HepG2 (cell line): ENCODE results near the gene PRR15L. TPM values are rescaled to one million over a fixed set of nuclear protein-coding genes. Genes with fewer than 3 reads are reported as not detected.

ENCODE experiments used
- AFF4 ChIP-seq: sonication (generic); formaldehyde crosslinking; IDR thresholded peaks from 2 replicates; pipeline ENCODE4 v1.4.0; 2020; ENCODE audit warnings: missing genetic modification reagents
- ARID3A ChIP-seq: IDR thresholded peaks from 2 replicates; pipeline ENCODE4 v1.6.1; 2012; ENCODE audit warnings: low read depth, low read length, improper control_type of control experiment
- HOMEZ ChIP-seq: IDR thresholded peaks from 2 replicates; pipeline ENCODE4 v1.6.1; 2016; ENCODE audit warnings: low read depth
- MLLT10 ChIP-seq: sonication (generic); formaldehyde crosslinking; IDR thresholded peaks from 2 replicates; pipeline ENCODE4 v1.4.0; 2020; ENCODE audit warnings: missing genetic modification reagents
- TFAP4 ChIP-seq: sonication (generic); IDR thresholded peaks from 2 replicates; pipeline ENCODE4 v1.6.1; 2016; ENCODE audit warnings: low read depth, borderline replicate concordance
- THAP11 ChIP-seq: IDR thresholded peaks from 2 replicates; pipeline ENCODE4 v1.6.1; 2016; ENCODE audit warnings: missing biosample characterization, missing genetic modification reagents
- ZMYM2 ChIP-seq: sonication (generic); formaldehyde crosslinking; IDR thresholded peaks from 2 replicates; pipeline ENCODE4 v1.8.0; 2022; ENCODE audit warnings: mild to moderate bottlenecking, missing genetic modification reagents
- ZNF709 ChIP-seq: sonication (generic); formaldehyde crosslinking; IDR thresholded peaks from 2 replicates; pipeline ENCODE4 v1.5.0; 2020; ENCODE audit warnings: mild to moderate bottlenecking, missing genetic modification reagents
- ZNF720 ChIP-seq: sonication (generic); formaldehyde crosslinking; IDR thresholded peaks from 2 replicates; pipeline ENCODE4 v1.4.0; 2020; ENCODE audit warnings: missing genetic modification reagents
- polyA plus RNA-seq, 8 experiments: library from polyadenylated mRNA; depleted of rRNA in 3 of 8; stranded (reverse) in 7 of 8; unstranded in 1 of 8; fragments of >200 nt; fragmentation: Illumina TruSeq in 4 of 8; extraction: Trizol in 4 of 8; gene quantifications; 2 replicates each; pipeline versions ENCODE4 v1.2.1 to v1.2.3, GENCODE V29; 2011 to 2016; ENCODE audit warnings: low read depth in 4 of 8, missing spikeins in 1 of 8, mixed read lengths in 1 of 8; ENCODE audit not compliant: insufficient read depth in 1 of 8
- total RNA-seq, 5 experiments: library from RNA; depleted of rRNA; stranded (reverse); fragments of >200 nt; fragmentation: Illumina TruSeq; extraction: Trizol; gene quantifications; 2 replicates each; pipeline ENCODE4 v1.2.3, GENCODE V29; 2016; ENCODE audit warnings: low read depth in 1 of 5

PRR15L gene
- total and polyA plus RNA-seq, 2 of the 13 experiments (the other 11 are each of a cell fraction or from before 2014, with no cell fraction given): 0.44 to 2.0 TPM

GRCh38 chr17:47946929-47947397, 10.7 kb downstream of the PRR15L start (continued):
- TF ChIP-seq ARID3A: peak; percentile 98
- peak; percentile 53; the same call in 1 of the 2 replicates for TF ChIP-seq HOMEZ (CRISPR knock-in tag)
- TF ChIP-seq ZNF709 (CRISPR knock-in tag): no peak
- TF ChIP-seq THAP11 (CRISPR knock-in tag): 0 out of 2 replicates have a peak, but pooled peaks have one; percentile 26
- no peak for TF ChIP-seq ZNF720 (CRISPR knock-in tag)
- TF ChIP-seq ZMYM2 (CRISPR knock-in tag): no peak
- TF ChIP-seq AFF4 (CRISPR knock-in tag): no peak
- TF ChIP-seq TFAP4: peak; percentile 60; the same call in 1 of the 2 replicates
- no peak for TF ChIP-seq MLLT10 (CRISPR knock-in tag)
